HTERT RPE-1 (cell line): ENCODE measurements around the gene ROBO2.

Source experiments
- in situ Hi-C: fragments of 300-500 bp; cut with MboI; formaldehyde crosslinking; loops from 4 replicates; pipeline ENCODE4 v1.14.3; 2020; ENCODE audit warnings: low sequenced_read_pairs

Gene ROBO2

GRCh38 chr3:77052733-77053670, 13.1 kb downstream of the ROBO2 start:
- in situ Hi-C loops: no loop called here

- in situ Hi-C loops: no loop called here
These were observed 13.9 kb downstream of the ROBO2 start for GRCh38 chr3:77053795-77054194.

- in situ Hi-C loops: no loop called here
These were observed 16.0 kb downstream of the ROBO2 start for GRCh38 chr3:77055841-77056341.

GRCh38 chr3:77059354-77059753, 19.5 kb downstream of the ROBO2 start:
- in situ Hi-C loops: no loop called here

- in situ Hi-C loops: no loop called here
These were observed 23.5 kb downstream of the ROBO2 start for GRCh38 chr3:77063423-77063822.

GRCh38 chr3:77065750-77066149, 25.9 kb downstream of the ROBO2 start:
- in situ Hi-C loops: no loop called here

GRCh38 chr3:77066829-77067228, 26.9 kb downstream of the ROBO2 start:
- in situ Hi-C loops: no loop called here

- in situ Hi-C loops: no loop called here
These were observed 28.9 kb downstream of the ROBO2 start for GRCh38 chr3:77068808-77069207.

- in situ Hi-C loops: no loop called here
These were observed 31.5 kb downstream of the ROBO2 start for GRCh38 chr3:77071364-77071763.

- in situ Hi-C loops: no loop called here
These were observed 31.9 kb downstream of the ROBO2 start for GRCh38 chr3:77071809-77072208.

- in situ Hi-C loops: no loop called here
These were observed 32.3 kb downstream of the ROBO2 start for GRCh38 chr3:77072232-77072631.

GRCh38 chr3:77078279-77078678, 38.4 kb downstream of the ROBO2 start:
- in situ Hi-C loops: no loop called here

- in situ Hi-C loops: no loop called here
These were observed 40.2 kb downstream of the ROBO2 start for GRCh38 chr3:77079988-77080610.

GRCh38 chr3:77081240-77081661, 41.4 kb downstream of the ROBO2 start:
- in situ Hi-C loops: no loop called here

GRCh38 chr3:77084511-77084910, 44.6 kb downstream of the ROBO2 start:
- in situ Hi-C loops: no loop called here

- in situ Hi-C loops: no loop called here
These were observed 46.5 kb downstream of the ROBO2 start for GRCh38 chr3:77086408-77086807.

GRCh38 chr3:77091809-77092208, 51.9 kb downstream of the ROBO2 start:
- in situ Hi-C loops: no loop called here

- in situ Hi-C loops: no loop called here
These were observed 53.2 kb downstream of the ROBO2 start for GRCh38 chr3:77093101-77093500.

- in situ Hi-C loops: no loop called here
These were observed 56.2 kb downstream of the ROBO2 start for GRCh38 chr3:77096145-77096544.

- in situ Hi-C loops: no loop called here
These were observed 57.3 kb downstream of the ROBO2 start for GRCh38 chr3:77096966-77097890.
